IgD-negative memory B cell (primary cell): ENCODE measurements around the gene LDB2. TPM values are rescaled to one million over a fixed set of nuclear protein-coding genes. Genes with fewer than 3 reads are reported as not detected.

Experiments used
- H3K27ac Mint-ChIP-seq, 3 donors: one replicate each; pipeline ENCODE4 v1.8.0; 2020 to 2022; ENCODE audit warnings: mild to moderate bottlenecking in 3 of 3, mixed read lengths in 3 of 3, moderate library complexity in 1 of 3
- H3K27me3 Mint-ChIP-seq: one replicate; pipeline ENCODE4 v1.8.0; 2021; ENCODE audit warnings: mixed read lengths
- H3K36me3 Mint-ChIP-seq: one replicate; pipeline ENCODE4 v1.8.0; 2020; ENCODE audit warnings: mild to moderate bottlenecking, mixed read lengths
- H3K4me1 Mint-ChIP-seq, 3 donors: one replicate each; pipeline ENCODE4 v1.8.0; 2020 to 2022; ENCODE audit warnings: mixed read lengths in 3 of 3, mild to moderate bottlenecking in 1 of 3
- H3K4me3 Mint-ChIP-seq, 4 donors: one replicate each; pipeline ENCODE4 v1.8.0; 2020 to 2022; ENCODE audit warnings: mild to moderate bottlenecking in 4 of 4, mixed read lengths in 4 of 4, moderate library complexity in 3 of 4
- H3K9me3 Mint-ChIP-seq, 3 donors: one replicate each; pipeline ENCODE4 v1.8.0; 2020 to 2021; ENCODE audit warnings: mixed read lengths in 3 of 3, mild to moderate bottlenecking in 1 of 3
- polyA plus RNA-seq: library from polyadenylated mRNA; unstranded; fragments of 300-500 nt; fragmentation: Illumina TruSeq; gene quantifications from one replicate; pipeline ENCODE4 v1.2.3, GENCODE V29; 2021

The LDB2 gene
- polyA plus RNA-seq, 1 donor from 2014 or later, result not detected

GRCh38 chr4:16727218-16727617 is 171.2 kb downstream of the LDB2 start:
- no peaks in the 10 kb centered on the region for H3K4me1 Mint-ChIP-seq
- H3K27me3 Mint-ChIP-seq, result peaks cover 2% of the 10 kb centered on the region
- H3K9me3 Mint-ChIP-seq, result peaks cover 7 to 13% (median 7%) of the 10 kb centered on the region in 3 donors
- no peak overlapping the region for H3K4me3 Mint-ChIP-seq
- H3K27ac Mint-ChIP-seq, result no peak overlapping the region
- H3K36me3 Mint-ChIP-seq, result no peaks in the 10 kb centered on the region

DNA sequence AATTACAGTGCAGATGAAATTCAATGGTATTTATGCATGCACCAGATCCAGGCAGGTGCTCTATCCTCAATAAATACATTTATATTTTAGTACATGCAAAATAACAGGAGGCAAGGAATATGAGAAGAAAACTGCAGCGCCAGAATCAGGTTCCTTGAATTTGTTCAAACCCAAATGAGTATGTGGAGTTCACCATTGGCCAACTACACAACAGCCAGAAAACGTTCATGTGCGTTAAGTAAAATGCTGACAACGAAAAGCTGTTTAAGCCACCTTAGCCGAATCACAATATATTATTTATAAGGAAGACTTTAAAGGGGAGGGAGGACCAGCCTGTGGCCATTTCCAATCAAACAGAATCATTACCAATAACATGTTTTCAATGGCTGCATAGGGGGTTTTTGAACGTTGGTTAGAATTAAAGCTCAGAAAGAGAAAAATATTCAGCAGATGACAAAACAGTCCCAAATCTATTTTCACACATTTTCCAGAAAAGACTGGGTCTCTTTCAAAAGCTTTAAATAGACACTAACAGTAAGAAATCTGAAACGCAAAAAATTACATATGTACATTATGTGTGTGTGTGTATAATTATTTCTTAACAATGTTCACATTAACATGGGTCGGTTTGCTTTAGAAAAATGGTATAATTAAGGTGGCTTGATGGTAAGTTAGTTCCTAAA is 171.9 kb downstream of the LDB2 start:
- H3K36me3 Mint-ChIP-seq, result no peaks in the 10 kb centered on the region
- H3K9me3 Mint-ChIP-seq, result peaks cover 7 to 13% (median 7%) of the 10 kb centered on the region in 3 donors
- no peak overlapping the region for H3K4me3 Mint-ChIP-seq
- no peaks in the 10 kb centered on the region for H3K4me1 Mint-ChIP-seq
- H3K27ac Mint-ChIP-seq, result no peak overlapping the region
- H3K27me3 Mint-ChIP-seq, result peaks cover 2% of the 10 kb centered on the region

DNA sequence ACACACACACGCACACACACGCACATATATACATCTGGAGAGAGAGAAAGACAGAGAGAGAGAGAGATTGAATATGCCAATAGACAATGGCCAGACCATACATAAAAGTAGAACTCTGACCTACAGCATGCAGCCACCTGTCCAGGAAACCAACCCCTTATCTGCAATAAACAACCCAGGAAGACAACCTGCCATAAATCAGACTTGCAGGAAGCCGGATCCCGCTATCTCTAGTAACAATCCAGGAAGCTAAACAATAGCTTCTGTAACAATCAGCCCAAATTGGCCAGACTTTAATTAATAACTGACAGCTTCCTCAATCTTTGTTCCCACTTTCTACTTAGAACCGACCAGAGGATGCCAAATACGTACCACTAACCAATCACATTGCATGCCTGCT is 173.2 kb downstream of the LDB2 start:
- no peaks in the 10 kb centered on the region for H3K36me3 Mint-ChIP-seq
- H3K9me3 Mint-ChIP-seq, result peaks cover 7 to 13% (median 9%) of the 10 kb centered on the region in 3 donors
- no peak overlapping the region for H3K27ac Mint-ChIP-seq
- peaks cover 2% of the 10 kb centered on the region for H3K27me3 Mint-ChIP-seq
- H3K4me3 Mint-ChIP-seq, result no peak overlapping the region
- H3K4me1 Mint-ChIP-seq, result no peaks in the 10 kb centered on the region

DNA sequence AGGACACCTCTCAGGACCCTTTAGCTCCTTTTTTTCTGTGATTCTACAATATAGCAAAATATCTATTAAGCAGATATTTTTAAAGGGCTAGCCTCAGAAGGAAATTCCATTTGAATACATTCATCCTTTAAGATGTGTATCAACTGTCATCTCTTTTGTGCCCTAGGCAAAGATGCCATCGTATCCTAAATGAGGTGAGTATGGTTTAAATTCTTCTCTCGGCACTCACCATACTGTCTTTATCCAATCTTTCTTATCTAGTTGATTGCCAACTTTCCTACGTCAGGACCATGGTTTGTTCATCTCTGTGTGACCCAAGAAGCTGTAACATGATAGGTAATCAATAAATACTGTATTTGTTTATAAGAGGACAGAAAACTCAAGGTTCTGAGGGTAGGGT is 176.0 kb downstream of the LDB2 start:
- no peaks in the 10 kb centered on the region for H3K36me3 Mint-ChIP-seq
- peaks cover 9 to 13% (median 13%) of the 10 kb centered on the region in 3 donors for H3K9me3 Mint-ChIP-seq
- H3K27ac Mint-ChIP-seq, result no peak overlapping the region
- H3K4me1 Mint-ChIP-seq, result no peaks in the 10 kb centered on the region
- no peak overlapping the region for H3K4me3 Mint-ChIP-seq
- peaks cover 3% of the 10 kb centered on the region for H3K27me3 Mint-ChIP-seq

GRCh38 chr4:16721613-16722291 is 176.7 kb downstream of the LDB2 start:
- no peaks in the 10 kb centered on the region for H3K36me3 Mint-ChIP-seq
- H3K9me3 Mint-ChIP-seq, result peaks cover 8 to 13% (median 13%) of the 10 kb centered on the region in 3 donors
- H3K27ac Mint-ChIP-seq, result no peak overlapping the region
- no peak overlapping the region for H3K4me3 Mint-ChIP-seq
- peaks cover 3% of the 10 kb centered on the region for H3K27me3 Mint-ChIP-seq
- no peaks in the 10 kb centered on the region for H3K4me1 Mint-ChIP-seq

DNA sequence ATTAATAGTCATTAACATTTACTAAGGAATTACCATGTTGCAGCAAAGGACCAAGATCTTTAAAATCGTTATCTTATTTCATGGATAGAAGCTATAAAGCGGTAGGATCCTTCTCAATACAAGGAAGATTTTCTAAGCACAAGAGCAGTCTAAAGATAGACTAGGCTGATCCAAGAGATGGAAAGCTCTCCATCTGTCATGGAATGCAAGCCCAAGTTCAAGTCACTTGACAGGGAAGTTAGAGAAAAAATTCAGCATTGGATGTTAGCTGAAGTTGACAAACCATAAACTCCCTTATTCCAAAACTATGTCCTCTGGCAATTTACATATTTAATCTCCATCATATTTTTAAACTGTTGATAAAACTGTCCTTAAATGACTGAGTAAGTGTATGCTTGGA is 177.7 kb downstream of the LDB2 start:
- Mint-ChIP-seq H3K27me3 (peaks cover 3% of the 10 kb centered on the region), H3K36me3 (no peaks in the 10 kb centered on the region), H3K4me1 (no peaks in the 10 kb centered on the region)

GRCh38 chr4:16717266-16717970 is 181.0 kb downstream of the LDB2 start:
- H3K27me3 Mint-ChIP-seq, result peaks cover 4% of the 10 kb centered on the region
- H3K36me3 Mint-ChIP-seq, result no peaks in the 10 kb centered on the region
- no peak overlapping the region for H3K27ac Mint-ChIP-seq
- H3K9me3 Mint-ChIP-seq, result peaks cover 3 to 6% (median 6%) of the 10 kb centered on the region in 3 donors
- no peak overlapping the region for H3K4me3 Mint-ChIP-seq
- no peaks in the 10 kb centered on the region for H3K4me1 Mint-ChIP-seq

More for the DNA sequence above, 177.7 kb downstream of the LDB2 start:
- H3K9me3 Mint-ChIP-seq, result peaks cover 10 to 14% (median 13%) of the 10 kb centered on the region in 3 donors
- H3K27ac Mint-ChIP-seq, result no peak overlapping the region
- H3K4me3 Mint-ChIP-seq, result no peak overlapping the region

DNA sequence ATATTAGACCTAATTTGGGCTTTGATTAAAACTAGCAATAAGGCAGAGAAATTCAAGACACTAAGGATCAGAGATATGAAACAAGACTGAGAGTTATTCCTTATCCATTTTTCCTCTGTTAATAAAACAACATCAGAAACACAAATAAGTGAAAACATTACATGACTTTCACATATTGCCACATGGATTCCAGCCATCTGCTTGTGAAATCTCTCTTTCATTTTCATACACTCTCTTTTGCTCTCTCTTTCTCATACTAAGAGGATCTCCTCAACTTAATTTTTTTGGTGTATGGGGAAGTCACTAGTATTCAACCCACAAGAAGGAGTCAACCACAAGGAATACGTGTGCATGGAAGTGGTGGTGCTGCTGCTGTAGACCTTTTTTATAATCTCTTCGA is 183.0 kb downstream of the LDB2 start:
- H3K36me3 Mint-ChIP-seq, result no peaks in the 10 kb centered on the region
- H3K9me3 Mint-ChIP-seq, result peaks cover 3 to 9% (median 8%) of the 10 kb centered on the region in 3 donors
- H3K27ac Mint-ChIP-seq, result no peak overlapping the region
- H3K4me3 Mint-ChIP-seq, result no peak overlapping the region
- H3K27me3 Mint-ChIP-seq, result peaks cover 4% of the 10 kb centered on the region
- no peaks in the 10 kb centered on the region for H3K4me1 Mint-ChIP-seq

DNA sequence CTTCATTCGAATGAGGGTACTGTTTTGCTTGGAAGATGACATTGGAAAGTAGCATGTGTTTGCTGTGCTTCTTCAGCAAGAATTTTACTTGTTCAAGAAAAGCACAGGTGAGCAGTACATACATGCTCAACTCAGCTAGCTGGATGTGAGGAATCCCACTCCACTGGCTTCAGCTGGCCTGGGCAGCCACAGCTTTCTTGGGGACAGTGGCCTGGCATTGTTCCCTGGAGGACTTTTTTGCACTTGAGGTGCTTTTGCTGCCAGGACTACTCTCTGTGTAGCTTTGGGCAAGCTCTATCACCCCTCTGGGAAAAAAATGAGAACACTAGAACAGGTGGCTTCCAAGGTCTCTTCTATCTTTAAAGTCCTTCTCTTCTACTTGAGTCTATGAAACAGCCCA is 184.3 kb downstream of the LDB2 start:
- Mint-ChIP-seq H3K27me3 (peaks cover 4% of the 10 kb centered on the region), H3K27ac (no peak overlapping the region), H3K4me3 (no peak overlapping the region), H3K36me3 (no peaks in the 10 kb centered on the region), H3K9me3 (peaks cover 2 to 7% (median 3%) of the 10 kb centered on the region in 3 donors), H3K4me1 (no peaks in the 10 kb centered on the region)

- Mint-ChIP-seq H3K27me3 (peaks cover 4% of the 10 kb centered on the region), H3K36me3 (no peaks in the 10 kb centered on the region), H3K27ac (no peak overlapping the region), H3K4me1 (no peaks in the 10 kb centered on the region), H3K4me3 (no peak overlapping the region), H3K9me3 (peaks cover 2 to 7% (median 3%) of the 10 kb centered on the region in 3 donors)
Observed at GRCh38 chr4:16713696-16714095, 184.7 kb downstream of the LDB2 start.

GRCh38 chr4:16713271-16713670 is 185.2 kb downstream of the LDB2 start:
- no peaks in the 10 kb centered on the region for H3K36me3 Mint-ChIP-seq
- peaks cover 4% of the 10 kb centered on the region for H3K27me3 Mint-ChIP-seq
- no peak overlapping the region for H3K27ac Mint-ChIP-seq
- H3K9me3 Mint-ChIP-seq, result peaks cover 4 to 7% (median 6%) of the 10 kb centered on the region in 3 donors
- no peaks in the 10 kb centered on the region for H3K4me1 Mint-ChIP-seq
- H3K4me3 Mint-ChIP-seq, result no peak overlapping the region

- H3K9me3 Mint-ChIP-seq, result peaks cover 3 to 7% (median 5%) of the 10 kb centered on the region in 3 donors
- no peaks in the 10 kb centered on the region for H3K36me3 Mint-ChIP-seq
- H3K27me3 Mint-ChIP-seq, result peaks cover 2% of the 10 kb centered on the region
- no peaks in the 10 kb centered on the region for H3K4me1 Mint-ChIP-seq
- no peak overlapping the region for H3K27ac Mint-ChIP-seq
- no peak overlapping the region for H3K4me3 Mint-ChIP-seq
Observed at GRCh38 chr4:16710198-16710597, 188.2 kb downstream of the LDB2 start.

GRCh38 chr4:16707874-16708273 is 190.6 kb downstream of the LDB2 start:
- Mint-ChIP-seq H3K9me3 (peaks cover 3 to 8% (median 7%) of the 10 kb centered on the region in 3 donors), H3K36me3 (no peaks in the 10 kb centered on the region)

GRCh38 chr4:16706251-16706650 is 192.2 kb downstream of the LDB2 start:
- Mint-ChIP-seq H3K27ac (no peak overlapping the region), H3K27me3 (no peaks in the 10 kb centered on the region), H3K4me3 (no peak overlapping the region), H3K4me1 (no peaks in the 10 kb centered on the region), H3K36me3 (no peaks in the 10 kb centered on the region), H3K9me3 (peaks cover 1 to 7% (median 5%) of the 10 kb centered on the region in 3 donors)

More at GRCh38 chr4:16707874-16708273, 190.6 kb downstream of the LDB2 start:
- no peaks in the 10 kb centered on the region for H3K27me3 Mint-ChIP-seq
- H3K27ac Mint-ChIP-seq, result no peak overlapping the region
- no peaks in the 10 kb centered on the region for H3K4me1 Mint-ChIP-seq
- H3K4me3 Mint-ChIP-seq, result no peak overlapping the region

DNA sequence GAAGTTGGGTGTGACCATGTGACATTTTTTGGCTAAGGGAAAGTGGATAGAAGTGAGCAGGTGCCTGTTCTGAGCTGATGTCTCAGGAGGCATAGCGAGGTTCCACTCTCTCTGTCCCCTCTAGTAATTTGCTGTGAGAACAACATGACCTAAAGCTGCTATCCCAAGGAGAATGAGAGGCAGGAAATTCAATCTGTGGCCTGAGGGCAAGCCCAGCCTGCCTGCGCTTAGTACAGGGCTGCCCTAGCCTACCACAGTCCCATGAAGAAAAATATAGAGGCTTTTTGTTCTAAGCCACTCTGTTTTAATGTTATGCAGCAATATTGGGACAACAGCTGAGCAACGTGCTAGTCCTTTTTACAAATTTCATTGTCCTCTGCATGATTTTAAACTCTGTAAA is 193.1 kb downstream of the LDB2 start:
- Mint-ChIP-seq H3K36me3 (no peaks in the 10 kb centered on the region), H3K9me3 (peaks cover 0 to 7% (median 5%) of the 10 kb centered on the region in 3 donors), H3K4me3 (no peak overlapping the region), H3K27ac (no peak overlapping the region), H3K27me3 (no peaks in the 10 kb centered on the region), H3K4me1 (no peaks in the 10 kb centered on the region)
